HL-60 (cell line): ENCODE results near the gene TBC1D16.

Experiments
- CTCF ChIP-seq: IDR thresholded peaks from one replicate; pipeline ENCODE4 v1.5.1; 2011; ENCODE audit warnings: low read length, control low read depth, inconsistent platforms; ENCODE audit not compliant: insufficient read depth
- GABPA ChIP-seq: IDR thresholded peaks from 2 replicates; pipeline ENCODE4 v1.6.1; 2012; ENCODE audit warnings: low read depth
- POLR2AphosphoS5 ChIP-seq: IDR thresholded peaks from 2 replicates; pipeline ENCODE4 v1.6.1; 2012; ENCODE audit warnings: low read depth
- REST ChIP-seq: IDR thresholded peaks from 2 replicates; pipeline ENCODE4 v1.6.1; 2012; ENCODE audit warnings: low read depth; ENCODE audit not compliant: insufficient replicate concordance
- SPI1 ChIP-seq: IDR thresholded peaks from 2 replicates; pipeline ENCODE4 v1.6.1; 2012; ENCODE audit warnings: low read depth, mild to moderate bottlenecking, borderline replicate concordance

- TF ChIP-seq CTCF (no peak), POLR2AphosphoS5 (no peak), REST (no peak), SPI1 (no peak), GABPA (no peak)
Measured at GRCh38 chr17:79904865-79905264, 130.8 kb downstream of the TBC1D16 start.
